AG04450 (cell line): ENCODE results near the gene IGSF11. TPM values are rescaled to one million over a fixed set of nuclear protein-coding genes. Genes with fewer than 3 reads are reported as not detected.

Source experiments
- CTCF ChIA-PET: fragments of 300-600, 350-600 bp; formaldehyde crosslinking; extraction: SDS; loops from one replicate; lab custom pipeline; 2022; ENCODE audit warnings: antibody characterized with exemption, inconsistent platforms; lab: Charles Lee
- POLR2A ChIA-PET: fragments of 350-600 bp; formaldehyde crosslinking; extraction: SDS; loops from one replicate; lab custom pipeline; 2021; ENCODE audit warnings: antibody characterized with exemption, inconsistent platforms; lab: Yijun Ruan, JAX
- DNase-seq: peaks from one replicate; pipeline ENCODE4 v3.0.0-alpha.2; 2011; ENCODE audit warnings: low read depth, low spot score
- H3K27ac ChIP-seq: one replicate; pipeline ENCODE4 v1.5.1; 2012; ENCODE audit warnings: low read depth, low read length, control low read depth
- H3K27me3 ChIP-seq: one replicate; pipeline ENCODE4 v1.6.0; 2012; ENCODE audit warnings: low read length; ENCODE audit not compliant: control insufficient read depth, insufficient read depth
- H3K4me3 ChIP-seq: 2 replicates; pipeline ENCODE4 v1.5.1; 2011; ENCODE audit warnings: mild to moderate bottlenecking, low read depth, low read length, control low read depth
- H3K9me3 ChIP-seq: 2 replicates; pipeline ENCODE4 v1.5.1; 2012; ENCODE audit warnings: low read length; ENCODE audit not compliant: control insufficient read depth, insufficient read depth
- CTCF ChIP-seq: IDR thresholded peaks from 2 replicates; pipeline ENCODE4 v1.5.1; 2011; ENCODE audit warnings: low read depth, low read length, control low read depth, inconsistent platforms
- polyA plus RNA-seq: library from polyadenylated mRNA; depleted of rRNA; stranded (reverse); fragments of >200 nt; gene quantifications from 2 replicates; pipeline ENCODE4 v1.2.3, GENCODE V29; 2011

Gene IGSF11
- polyA plus RNA-seq, 1 experiment, result 0.05 TPM

- ChIA-PET CTCF (no interaction called here), POLR2A (no interaction called here)
- no peaks in the 10 kb centered on the region for H3K27me3 ChIP-seq
- no peak overlapping the region for H3K27ac ChIP-seq
- no peaks in the 10 kb centered on the region for H3K9me3 ChIP-seq
- H3K4me3 ChIP-seq, result no peak overlapping the region
- no peak for TF ChIP-seq CTCF
- DNase-seq, result no peak
Observed at GRCh38 chr3:119015942-119016341, 18.7 kb downstream of the IGSF11 start.

DNA sequence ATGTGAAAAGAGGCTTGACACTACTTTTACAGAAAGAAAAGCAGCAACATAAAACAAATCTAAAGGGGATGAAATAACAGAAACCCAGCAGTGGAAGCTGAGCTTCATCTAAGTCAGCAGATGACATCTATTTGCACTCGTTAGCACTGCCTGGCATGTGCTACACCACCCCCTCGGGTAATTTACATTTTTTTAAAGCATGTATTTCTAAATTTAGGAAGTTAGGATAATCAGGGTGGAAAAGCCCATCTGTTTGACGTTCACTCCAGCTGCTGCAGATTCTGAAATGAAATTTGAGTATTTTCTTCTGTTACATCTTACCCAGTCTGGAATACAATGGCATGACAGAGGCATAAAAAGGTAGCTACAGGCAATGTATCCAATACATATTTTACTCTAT lies 20.7 kb downstream of the IGSF11 start:
- no peak for DNase-seq
- Histone ChIP-seq H3K4me3 (no peak overlapping the region), H3K27me3 (no peaks in the 10 kb centered on the region), H3K27ac (no peak overlapping the region), H3K9me3 (no peaks in the 10 kb centered on the region)
- CTCF ChIA-PET, result no interaction called here
- no peak for TF ChIP-seq CTCF
- POLR2A ChIA-PET, result no interaction called here

- POLR2A ChIA-PET, result no interaction called here
- no peaks in the 10 kb centered on the region for H3K9me3 ChIP-seq
- H3K27me3 ChIP-seq, result no peaks in the 10 kb centered on the region
- DNase-seq, result no peak
- no peak overlapping the region for H3K4me3 ChIP-seq
- CTCF ChIA-PET, result no interaction called here
- no peak for TF ChIP-seq CTCF
- no peak overlapping the region for H3K27ac ChIP-seq
Observed at GRCh38 chr3:119011528-119011927, 23.1 kb downstream of the IGSF11 start.

GRCh38 chr3:118997190-118997589 lies 37.5 kb downstream of the IGSF11 start:
- ChIA-PET CTCF (no interaction called here), POLR2A (no interaction called here)
- no peaks in the 10 kb centered on the region for H3K9me3 ChIP-seq
- no peaks in the 10 kb centered on the region for H3K27me3 ChIP-seq
- H3K4me3 ChIP-seq, result no peak overlapping the region
- DNase-seq, result no peak
- H3K27ac ChIP-seq, result no peak overlapping the region
- no peak for TF ChIP-seq CTCF

DNA sequence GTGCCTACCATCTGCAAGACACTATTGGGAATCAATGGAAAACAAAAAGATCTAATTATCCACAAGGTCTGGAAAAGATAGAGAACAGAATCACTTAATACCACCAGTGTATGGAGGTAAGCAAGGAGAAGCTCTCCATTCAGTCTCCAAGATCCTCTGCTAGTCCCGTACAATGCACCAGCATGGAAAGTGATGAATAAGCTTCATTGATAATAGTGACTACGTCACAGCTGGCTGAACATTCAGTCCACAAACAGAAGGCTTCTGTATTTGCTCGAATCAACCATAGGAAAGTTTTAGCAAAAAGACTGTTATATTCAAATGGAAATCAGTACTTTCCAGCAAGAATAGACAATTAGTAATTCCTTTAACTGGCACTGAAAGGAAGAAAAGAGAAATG lies 42.9 kb downstream of the IGSF11 start:
- CTCF ChIA-PET, result no interaction called here

More for the DNA sequence above, 42.9 kb downstream of the IGSF11 start:
- Histone ChIP-seq H3K27ac (no peak overlapping the region), H3K4me3 (no peak overlapping the region), H3K27me3 (no peaks in the 10 kb centered on the region), H3K9me3 (no peaks in the 10 kb centered on the region)
- TF ChIP-seq CTCF, result no peak
- POLR2A ChIA-PET, result no interaction called here
- no peak for DNase-seq
